WI38 (cell line): ENCODE data around the gene PTTG1IP.

Experiments
- H3K4me3 ChIP-seq: 2 replicates; pipeline ENCODE4 v1.5.1; 2011; ENCODE audit warnings: low read depth, mild to moderate bottlenecking, control low read depth, low read length
- TF ChIP-seq, protein P1 (sequence below): IDR thresholded peaks from 2 replicates; pipeline ENCODE4 v1.5.1; 2012; ENCODE audit warnings: low read depth, mild to moderate bottlenecking, control low read depth, low read length

The PTTG1IP gene, protein sequence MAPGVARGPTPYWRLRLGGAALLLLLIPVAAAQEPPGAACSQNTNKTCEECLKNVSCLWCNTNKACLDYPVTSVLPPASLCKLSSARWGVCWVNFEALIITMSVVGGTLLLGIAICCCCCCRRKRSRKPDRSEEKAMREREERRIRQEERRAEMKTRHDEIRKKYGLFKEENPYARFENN

DNA sequence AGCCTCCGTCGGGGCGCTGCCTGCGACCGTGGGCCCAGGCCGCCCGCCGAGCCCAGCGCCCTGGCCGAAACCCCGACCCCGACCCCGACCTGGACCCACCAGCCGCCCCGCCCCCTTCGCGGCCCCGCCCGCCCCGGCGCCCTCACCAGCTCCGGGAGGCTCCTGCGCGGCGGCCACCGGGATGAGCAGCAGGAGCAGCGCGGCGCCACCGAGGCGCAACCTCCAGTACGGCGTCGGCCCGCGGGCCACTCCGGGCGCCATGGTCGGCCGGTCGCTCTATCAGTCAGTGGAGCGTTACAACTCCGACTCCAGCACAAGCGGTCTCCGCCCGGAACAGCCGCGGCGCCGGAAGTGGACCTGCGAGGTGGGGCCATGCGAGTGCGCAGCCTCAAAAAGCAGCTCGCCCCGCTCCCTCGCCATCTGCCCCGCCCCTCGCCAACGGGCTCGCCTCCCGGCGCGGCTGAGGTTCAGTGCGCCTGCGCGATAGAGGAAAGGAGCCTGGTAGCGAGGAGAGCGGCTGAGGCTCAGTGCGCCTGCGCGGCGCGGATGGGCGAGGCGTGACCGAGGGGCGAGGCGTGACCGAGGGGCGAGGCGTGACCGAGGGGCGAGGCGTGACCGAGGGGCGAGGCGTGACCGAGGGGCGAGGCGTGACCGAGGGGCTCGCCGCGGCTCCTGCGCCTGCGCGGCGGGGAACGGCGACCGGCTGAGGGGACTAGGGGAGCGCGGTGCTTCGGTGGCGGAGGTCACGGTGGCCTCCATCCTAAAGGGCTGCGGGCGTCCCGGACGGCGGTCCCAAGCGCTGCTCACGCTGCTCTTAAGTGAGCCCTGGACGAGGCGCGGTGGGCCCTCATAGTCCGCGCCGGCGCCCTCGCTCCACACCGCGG lies at the start of gene PTTG1IP:
Gene PTTG1IP, minus strand, starts transcription at position 335 of the 884 bp plus-strand sequence. Its CDS starts 74 bp downstream, at position 261.
- peak within 1 kb of the TSS; percentile 94 for H3K4me3 ChIP-seq

DNA sequence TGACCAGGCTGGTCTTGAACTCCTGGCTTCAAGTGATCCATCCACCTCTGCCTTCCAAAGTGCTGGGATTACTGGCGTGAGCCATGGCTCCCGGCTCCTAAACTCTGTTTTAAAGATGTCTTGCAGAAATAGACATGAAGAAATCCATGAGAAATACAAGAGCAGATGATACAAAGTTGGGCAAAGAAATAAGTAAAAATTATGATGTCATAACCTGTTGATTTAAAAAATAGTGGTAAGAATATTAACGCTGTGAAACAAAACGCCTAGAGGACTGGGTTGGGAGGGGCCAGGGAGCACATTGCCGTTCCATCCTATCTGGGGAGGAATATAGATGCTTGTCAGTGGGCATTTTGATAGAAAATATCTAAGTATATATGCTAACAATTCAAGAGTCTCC lies 48.4 kb upstream of the PTTG1IP start:
- no peak overlapping the region for H3K4me3 ChIP-seq
- TF ChIP-seq, protein P1, sequence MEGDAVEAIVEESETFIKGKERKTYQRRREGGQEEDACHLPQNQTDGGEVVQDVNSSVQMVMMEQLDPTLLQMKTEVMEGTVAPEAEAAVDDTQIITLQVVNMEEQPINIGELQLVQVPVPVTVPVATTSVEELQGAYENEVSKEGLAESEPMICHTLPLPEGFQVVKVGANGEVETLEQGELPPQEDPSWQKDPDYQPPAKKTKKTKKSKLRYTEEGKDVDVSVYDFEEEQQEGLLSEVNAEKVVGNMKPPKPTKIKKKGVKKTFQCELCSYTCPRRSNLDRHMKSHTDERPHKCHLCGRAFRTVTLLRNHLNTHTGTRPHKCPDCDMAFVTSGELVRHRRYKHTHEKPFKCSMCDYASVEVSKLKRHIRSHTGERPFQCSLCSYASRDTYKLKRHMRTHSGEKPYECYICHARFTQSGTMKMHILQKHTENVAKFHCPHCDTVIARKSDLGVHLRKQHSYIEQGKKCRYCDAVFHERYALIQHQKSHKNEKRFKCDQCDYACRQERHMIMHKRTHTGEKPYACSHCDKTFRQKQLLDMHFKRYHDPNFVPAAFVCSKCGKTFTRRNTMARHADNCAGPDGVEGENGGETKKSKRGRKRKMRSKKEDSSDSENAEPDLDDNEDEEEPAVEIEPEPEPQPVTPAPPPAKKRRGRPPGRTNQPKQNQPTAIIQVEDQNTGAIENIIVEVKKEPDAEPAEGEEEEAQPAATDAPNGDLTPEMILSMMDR, result no peak

More for the DNA sequence above, at the start of gene PTTG1IP:
- TF ChIP-seq, protein P1, result no peak

DNA sequence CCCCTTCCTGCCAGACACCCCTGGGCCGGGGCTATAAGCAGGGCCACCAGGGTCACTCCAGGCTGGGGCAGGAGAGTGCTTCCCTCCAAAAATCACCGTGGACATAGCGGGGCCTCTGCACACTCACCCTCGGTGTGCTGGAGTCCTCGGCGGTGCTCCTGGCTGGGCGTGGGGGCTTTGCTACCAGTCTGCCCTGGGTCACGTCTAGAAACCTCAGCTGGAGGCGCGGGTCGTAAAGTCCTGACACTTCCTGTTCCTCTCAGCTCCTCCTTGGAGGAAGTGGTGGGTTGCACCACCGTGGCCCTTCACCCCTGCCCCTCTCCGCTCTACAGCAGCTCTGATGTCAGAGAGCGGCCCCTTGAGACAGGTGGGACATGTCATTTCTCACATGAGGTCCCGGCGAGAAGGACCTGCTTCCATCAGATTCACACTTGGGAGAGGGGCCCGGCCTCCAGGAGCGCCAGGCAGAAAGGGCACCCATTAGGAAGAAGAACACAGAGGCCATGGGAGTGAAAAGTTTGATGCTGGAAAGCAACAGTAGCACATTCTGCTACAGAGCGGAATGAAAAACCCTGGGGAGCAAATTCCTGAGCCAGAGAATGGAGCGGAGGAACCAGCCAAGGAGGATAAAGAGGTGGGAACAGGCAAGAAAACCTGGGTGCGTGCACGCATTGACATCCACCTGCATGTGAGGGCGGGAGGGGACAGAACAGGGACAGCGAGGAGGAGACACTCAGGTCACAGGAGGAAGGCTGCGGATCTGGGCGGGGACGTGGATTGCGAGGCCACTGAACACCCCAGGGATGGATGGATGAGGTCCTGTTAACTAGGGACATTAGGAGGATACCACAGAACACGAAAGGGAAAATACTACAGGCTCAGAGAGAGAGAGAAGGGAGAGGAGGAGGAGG lies 47.5 kb upstream of the PTTG1IP start, which contains the start of gene ITGB2:
Gene ITGB2, minus strand, starts transcription at position 206 of the 911 bp plus-strand sequence. CDS start 10,117 bp downstream, outside the sequence.
- no peak within 1 kb of the TSS for H3K4me3 ChIP-seq
- TF ChIP-seq, protein P1, result no peak

DNA sequence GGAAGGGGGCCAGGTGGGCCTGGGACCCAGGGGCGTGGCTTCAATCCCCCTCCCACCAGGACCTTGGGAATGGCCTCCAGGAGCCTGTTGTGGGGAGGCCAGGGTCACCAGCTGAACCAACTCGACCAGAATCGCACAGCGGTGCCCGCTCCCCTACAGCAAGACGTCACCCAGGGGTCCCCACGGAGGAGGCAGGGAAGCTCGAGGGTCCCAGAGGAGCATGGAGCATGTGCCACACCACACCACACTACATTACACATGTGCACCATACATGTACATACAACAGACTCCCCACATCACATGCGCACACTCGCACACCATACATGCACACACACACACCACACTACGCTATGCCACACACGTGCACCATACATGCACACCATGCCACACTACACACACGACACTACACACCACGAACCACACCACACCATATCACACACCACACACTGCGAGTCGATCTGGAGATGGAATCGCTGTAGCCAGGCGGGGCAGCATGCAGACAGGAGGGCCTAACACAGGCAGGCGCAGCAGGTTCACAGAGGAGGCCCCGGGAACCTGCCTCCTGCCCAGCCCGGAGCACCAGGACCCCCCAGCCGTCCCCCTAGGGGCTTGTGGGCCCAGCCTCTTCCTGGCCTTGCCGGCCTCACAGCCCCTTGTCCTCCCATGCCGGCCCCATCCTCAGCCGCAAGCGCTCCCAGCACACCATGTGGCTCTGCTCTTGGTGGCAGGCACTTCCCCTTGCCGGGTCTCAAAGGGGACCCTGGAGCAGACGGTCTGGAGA lies 46.6 kb upstream of the PTTG1IP start:
- H3K4me3 ChIP-seq, result no peak overlapping the region
- TF ChIP-seq, protein P1, result no peak

DNA sequence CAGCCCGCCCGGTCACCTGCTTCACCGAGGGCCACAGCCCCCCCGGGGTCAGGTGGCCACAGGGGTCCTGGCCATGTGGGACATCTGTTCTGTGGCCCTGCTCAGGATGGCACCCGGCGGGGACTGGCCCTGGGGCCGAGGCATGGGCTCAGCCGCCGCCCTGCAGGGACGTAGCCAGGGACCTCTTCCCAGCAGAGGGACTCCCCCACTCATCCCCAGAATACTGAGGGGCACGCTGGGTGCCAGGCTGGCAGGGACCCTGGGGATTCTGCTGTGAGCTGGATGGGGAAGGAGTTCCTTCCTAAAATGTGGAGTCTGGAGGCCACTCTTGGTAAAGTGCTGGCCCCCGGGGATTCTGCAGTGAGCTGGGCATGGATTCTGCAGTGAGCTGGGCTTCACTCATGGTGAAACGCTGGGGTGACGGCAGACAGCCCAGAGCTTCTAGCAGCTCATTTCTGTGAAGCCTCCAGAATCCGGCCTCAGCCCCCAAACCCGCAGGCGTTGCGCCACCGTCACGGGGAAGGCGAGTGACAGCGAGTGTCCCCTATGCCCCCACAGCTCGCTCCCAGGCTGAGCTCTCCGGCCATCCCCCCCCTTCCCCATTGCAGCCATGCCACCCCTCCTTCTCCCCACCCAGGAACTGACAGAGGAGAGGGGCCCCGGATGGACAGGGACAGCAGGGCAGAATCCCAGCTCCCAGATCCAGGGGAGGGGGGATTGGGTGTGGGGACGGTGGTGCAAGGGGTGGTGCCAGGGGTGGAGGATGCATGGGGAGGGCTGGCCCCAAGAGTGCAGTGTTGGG lies 45.8 kb upstream of the PTTG1IP start:
- H3K4me3 ChIP-seq, result no peak overlapping the region
- TF ChIP-seq, protein P1, result no peak

DNA sequence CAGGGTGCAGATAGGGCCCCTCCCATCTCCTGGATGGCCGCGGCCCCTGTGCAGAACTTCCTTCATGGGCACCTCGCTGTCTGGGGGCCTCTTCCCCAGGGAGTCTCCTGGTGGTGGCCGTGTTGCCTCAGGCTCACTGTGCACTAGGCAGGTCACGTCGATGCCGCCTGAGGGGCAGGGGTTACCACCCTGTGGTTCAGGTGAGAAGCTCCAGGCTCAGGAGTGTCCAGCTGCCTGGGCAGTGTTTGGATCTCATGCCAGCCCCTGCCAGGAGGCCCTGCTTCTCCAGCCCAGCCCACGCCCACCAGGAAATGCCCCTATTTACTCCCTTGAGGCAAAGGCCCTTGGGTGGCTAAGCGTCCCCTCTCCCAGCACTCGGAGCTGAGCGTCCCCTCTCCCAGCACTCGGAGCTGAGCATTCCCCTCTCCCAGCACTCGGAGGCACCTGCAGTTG lies 45.1 kb upstream of the PTTG1IP start:
- H3K4me3 ChIP-seq, result no peak overlapping the region
- TF ChIP-seq, protein P1, result no peak
